Endometrial microvascular endothelial cells (primary cell): ENCODE data around the gene CHAMP1. TPM values are rescaled to one million over a fixed set of nuclear protein-coding genes. Genes with fewer than 3 reads are reported as not detected.

Experiments used
- in situ Hi-C: cut with HindIII; loops from 2 replicates; pipeline ENCODE4 v1.10.0; 2017; ENCODE audit warnings: low sequenced_read_pairs, low pct_unique_long_range_greater_than_20kb; ENCODE audit errors: inconsistent ontology term
- total RNA-seq: library from RNA; depleted of rRNA; stranded (reverse); fragments of >200 nt; gene quantifications from one replicate; pipeline ENCODE4 v1.2.3, GENCODE V29; 2015; ENCODE audit errors: inconsistent ontology term

CHAMP1 gene
- total RNA-seq, 1 donor from 2014 or later: 32.9 TPM

- in situ Hi-C loops: no loop called here
Observed at GRCh38 chr13:114296448-114296847, 17.9 kb upstream of the CHAMP1 start.

DNA sequence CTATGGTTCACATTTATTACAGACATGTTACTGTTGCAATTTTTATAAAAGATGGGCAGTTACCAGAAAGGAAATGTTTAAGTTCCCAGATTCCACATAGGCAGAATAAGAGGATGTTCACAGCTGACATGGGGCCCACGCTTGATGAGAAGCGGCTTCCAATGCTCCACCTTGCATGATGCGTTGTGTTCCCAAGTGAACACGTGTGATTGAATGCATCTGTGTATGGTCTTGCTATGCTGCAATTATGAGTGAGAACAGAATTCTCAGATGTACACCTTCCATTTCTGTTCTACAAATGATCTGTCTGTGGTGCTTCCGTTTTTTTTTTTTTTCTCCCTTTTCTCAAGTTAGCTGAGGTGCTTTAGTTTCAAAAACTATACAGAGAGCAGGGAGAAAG lies 17.4 kb upstream of the CHAMP1 start:
- in situ Hi-C loops: no loop called here

GRCh38 chr13:114298866-114299265 lies 15.4 kb upstream of the CHAMP1 start:
- in situ Hi-C loops: no loop called here

DNA sequence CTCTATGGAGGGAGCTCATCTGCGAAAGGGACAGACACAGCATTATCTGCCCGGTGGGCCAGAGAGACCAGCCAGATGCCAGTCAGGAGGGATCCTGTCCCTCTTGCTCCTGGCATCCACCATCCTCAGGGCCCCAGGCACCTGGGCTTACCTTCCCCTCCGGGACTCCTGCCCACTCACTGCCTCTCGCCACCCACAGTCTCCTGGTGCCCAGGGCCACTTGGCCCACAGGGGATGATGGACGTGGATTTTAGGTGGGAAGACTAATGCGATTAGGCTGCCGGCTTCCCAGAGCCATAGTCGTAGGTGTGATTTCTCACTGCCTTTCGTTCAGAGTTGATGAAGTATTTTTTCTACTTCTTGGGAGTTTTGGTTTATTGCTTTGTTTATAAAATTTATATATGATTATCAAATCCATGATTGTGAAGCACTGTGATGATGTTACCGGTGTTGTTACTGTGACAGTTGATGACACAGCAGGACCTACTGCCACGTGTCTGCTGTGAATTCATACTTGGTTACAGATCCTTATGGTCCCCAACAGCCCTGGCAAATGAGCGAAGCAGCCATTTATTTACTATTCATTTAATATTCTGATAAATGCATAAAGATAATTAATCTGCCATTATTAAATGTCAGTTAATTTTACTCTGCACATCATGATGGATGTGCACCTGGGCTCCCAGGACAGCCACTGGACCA lies 14.5 kb upstream of the CHAMP1 start:
- in situ Hi-C loops: no loop called here

- in situ Hi-C loops: no loop called here
Observed at GRCh38 chr13:114303700-114304327, 10.5 kb upstream of the CHAMP1 start.

GRCh38 chr13:114304346-114305034 lies 9.8 kb upstream of the CHAMP1 start:
- in situ Hi-C loops: no loop called here

GRCh38 chr13:114309086-114309485 lies 5.2 kb upstream of the CHAMP1 start:
- in situ Hi-C loops: no loop called here

DNA sequence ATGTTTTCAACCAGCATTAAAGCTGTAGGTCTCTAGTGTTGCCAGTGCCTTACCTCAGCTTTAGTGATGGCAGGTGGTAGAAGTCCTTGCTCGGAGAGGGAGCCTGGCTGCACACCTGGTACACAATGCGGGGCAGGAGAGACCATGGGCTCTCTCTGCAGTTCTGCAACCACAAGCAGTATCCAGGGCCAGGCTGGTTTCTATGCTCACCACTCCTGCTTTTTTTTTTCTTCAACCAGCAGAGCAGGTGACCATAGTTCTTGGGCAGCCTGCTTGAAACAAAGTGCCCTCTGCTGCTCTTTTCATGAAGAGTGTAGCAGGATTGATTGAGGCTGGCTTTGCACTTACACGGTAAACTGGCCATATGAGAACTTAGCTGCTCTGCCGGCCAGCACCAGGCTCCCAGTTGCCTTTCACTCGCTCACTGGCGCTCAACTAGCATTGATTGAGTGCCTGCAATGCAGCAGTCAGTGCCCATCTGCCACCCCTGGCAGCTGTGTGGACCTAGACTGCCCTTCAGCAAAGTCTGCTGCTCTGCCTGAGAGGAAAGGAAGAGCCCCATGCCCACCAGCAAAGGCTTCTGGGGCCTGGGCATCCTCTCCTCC lies 4.4 kb upstream of the CHAMP1 start:
- in situ Hi-C loops: no loop called here

- in situ Hi-C loops: no loop called here
Observed at GRCh38 chr13:114310956-114311355, 3.3 kb upstream of the CHAMP1 start.

DNA sequence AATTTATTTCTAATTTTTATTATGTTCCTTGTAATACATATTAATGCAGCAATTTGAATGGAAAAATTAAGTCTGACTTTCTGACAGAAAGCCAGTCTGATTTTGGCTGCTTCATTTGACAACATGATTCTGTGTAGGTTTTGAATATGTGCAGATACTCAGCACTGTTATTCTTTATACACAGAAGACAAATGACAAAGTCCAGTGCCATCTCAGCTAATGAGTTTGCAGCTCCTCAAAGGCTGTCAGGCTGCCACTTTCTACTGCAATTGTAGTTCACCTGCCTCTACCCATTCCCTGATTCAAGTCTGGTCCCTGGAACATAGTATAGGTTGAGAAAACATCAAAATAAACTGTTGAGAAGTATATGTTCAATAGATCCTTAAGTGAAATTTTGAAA lies 2.9 kb upstream of the CHAMP1 start:
- in situ Hi-C loops: no loop called here

GRCh38 chr13:114311908-114312307 lies 2.4 kb upstream of the CHAMP1 start:
- in situ Hi-C loops: no loop called here

GRCh38 chr13:114313061-114313860 lies 1.0 kb upstream of the CHAMP1 start:
- in situ Hi-C loops: no loop called here

DNA sequence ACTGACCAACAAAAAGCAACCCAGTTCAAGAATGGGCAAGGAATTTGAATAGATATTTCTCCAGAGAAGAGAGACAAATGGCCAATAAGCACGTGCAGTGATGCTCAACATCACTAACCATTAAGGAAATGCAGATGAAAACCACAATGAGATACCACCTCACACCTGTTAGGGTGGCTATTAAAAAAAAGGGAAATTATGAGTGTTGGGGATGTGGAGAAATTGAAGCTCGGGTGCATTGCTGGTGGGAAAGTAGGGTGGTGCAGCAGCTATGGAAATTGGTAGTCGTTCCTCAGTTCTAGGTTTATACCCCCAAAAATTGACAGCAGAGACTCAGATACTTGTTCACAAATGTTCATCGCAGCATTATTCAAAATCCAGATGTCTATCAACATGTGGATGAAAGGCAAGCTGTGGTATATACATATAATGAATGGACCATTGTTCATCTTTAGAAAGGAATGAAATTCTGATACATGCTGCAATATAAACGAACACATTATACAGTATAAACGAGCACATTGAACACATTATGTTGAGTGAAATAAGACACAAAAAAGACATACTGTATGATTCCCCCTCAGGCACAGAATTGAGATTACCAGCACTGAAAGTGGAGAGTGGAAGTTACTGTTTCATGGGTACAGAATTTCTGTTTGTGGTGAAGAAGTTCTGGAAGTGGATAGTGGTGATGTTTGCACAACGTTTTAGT lies 927 bp downstream of the CHAMP1 start:
- in situ Hi-C loops: no loop called here

DNA sequence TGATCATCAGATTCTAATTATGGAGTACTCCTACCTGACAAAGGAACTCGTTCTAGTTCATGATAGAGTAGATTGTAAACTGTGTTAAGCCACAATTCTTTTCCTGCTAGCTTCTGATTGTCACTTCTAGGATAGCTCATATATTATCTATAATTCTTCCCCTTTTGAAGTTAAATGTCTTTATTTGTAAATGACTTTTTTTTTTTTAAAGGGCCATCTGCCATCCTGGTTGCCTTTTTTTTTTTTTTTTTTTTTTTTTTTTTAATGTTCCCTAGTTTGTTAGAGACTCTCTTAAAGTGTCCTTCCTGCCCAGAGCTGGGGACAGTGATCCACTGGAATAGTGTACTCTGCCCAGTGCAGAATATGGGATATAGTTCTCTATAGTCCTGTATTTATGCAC lies 4.3 kb downstream of the CHAMP1 start:
- in situ Hi-C loops: no loop called here

DNA sequence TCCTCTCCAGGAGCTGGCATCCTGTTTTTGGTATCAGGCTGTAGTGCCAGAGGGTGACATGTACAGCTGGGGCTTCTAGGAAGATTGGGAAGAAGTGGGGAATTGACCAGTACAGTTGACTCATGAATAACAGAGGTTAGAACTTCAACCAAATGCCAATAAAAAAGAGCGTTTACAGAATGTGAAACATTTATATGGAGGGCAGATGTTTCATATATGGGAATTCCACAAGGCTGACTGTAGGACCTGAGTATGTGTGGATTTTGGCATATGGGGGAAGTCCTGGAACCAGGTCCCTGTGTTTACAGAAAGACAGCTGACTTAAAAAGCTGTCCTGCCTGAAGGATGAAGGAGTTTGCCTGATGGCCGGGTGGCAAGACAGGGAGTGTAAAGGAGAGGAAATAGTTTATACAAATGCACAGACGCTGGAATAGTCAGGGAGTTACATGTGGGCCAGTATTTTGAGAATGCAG lies 5.2 kb downstream of the CHAMP1 start:
- in situ Hi-C loops: no loop called here

GRCh38 chr13:114320065-114320464 lies 5.8 kb downstream of the CHAMP1 start:
- in situ Hi-C loops: no loop called here

GRCh38 chr13:114321256-114321655 lies 7.0 kb downstream of the CHAMP1 start:
- in situ Hi-C loops: no loop called here

- in situ Hi-C loops: no loop called here
Observed at GRCh38 chr13:114323349-114323748, 9.0 kb downstream of the CHAMP1 start.
